Neutrophil (primary cell): ENCODE data around the gene RAD51.
"Not testable (repeated sequence)": the region's sequence is repeated elsewhere in the genome, so short reads cannot be mapped to it uniquely, and the experiment has no call there.

Source experiments
- H3K27ac ChIP-seq: fragments of 200-600 bp; sonication (generic); 2 replicates; pipeline ENCODE4 v1.5.1; 2016; ENCODE audit warnings: mild to moderate bottlenecking, moderate library complexity
- H3K27me3 ChIP-seq: fragments of 200-600 bp; sonication (generic); 2 replicates; pipeline ENCODE4 v1.6.0; 2016; ENCODE audit warnings: mild to moderate bottlenecking
- H3K36me3 ChIP-seq: fragments of 200-600 bp; sonication (generic); 2 replicates; pipeline ENCODE4 v1.5.1; 2017
- H3K4me1 ChIP-seq, 2 experiments: fragments of 200-600 bp in 1 of 2; sonication (generic) in 1 of 2; 1 replicate in 1 of 2; 2 replicates in 1 of 2; pipeline versions ENCODE4 v1.5.1 to v1.6.1; 2013 to 2016; ENCODE audit warnings: low read depth in 1 of 2, low read length in 1 of 2, mild to moderate bottlenecking in 1 of 2, moderate library complexity in 1 of 2; ENCODE audit not compliant: control insufficient read depth in 1 of 2, insufficient read depth in 1 of 2
- H3K4me3 ChIP-seq, 2 experiments: fragments of 200-600 bp in 1 of 2; sonication (generic) in 1 of 2; 1 replicate in 1 of 2; 2 replicates in 1 of 2; pipeline ENCODE4 v1.5.1; 2013 to 2016; ENCODE audit warnings: low read depth in 1 of 2, low read length in 1 of 2, mild to moderate bottlenecking in 1 of 2, moderate library complexity in 1 of 2
- H3K9me3 ChIP-seq: fragments of 200-600 bp; sonication (generic); 2 replicates; pipeline ENCODE4 v1.5.1; 2016
- CTCF ChIP-seq: fragments of 200-600 bp; sonication (generic); IDR thresholded peaks from 2 replicates; pipeline ENCODE4 v1.5.1; 2016; ENCODE audit warnings: antibody characterized with exemption

The RAD51 gene

GRCh38 chr15:40694688-40695468 lies at the start of gene RAD51:
TSS of gene RAD51 (plus strand) at chr15:40695174. CDS start at chr15:40698759, 3,585 bp downstream.
- Histone ChIP-seq H3K27me3 (no peaks in the 10 kb centered on the region), H3K36me3 (peaks cover 4% of the 10 kb centered on the region), H3K9me3 (no peaks in the 10 kb centered on the region), H3K27ac (peak within 1 kb of the TSS; percentile 94), H3K4me1 (peaks cover 20 to 22% of the 10 kb centered on the region in 2 experiments), H3K4me3 (peak within 1 kb of the TSS; percentile 87 to 99)
- TF ChIP-seq CTCF = no peak

DNA sequence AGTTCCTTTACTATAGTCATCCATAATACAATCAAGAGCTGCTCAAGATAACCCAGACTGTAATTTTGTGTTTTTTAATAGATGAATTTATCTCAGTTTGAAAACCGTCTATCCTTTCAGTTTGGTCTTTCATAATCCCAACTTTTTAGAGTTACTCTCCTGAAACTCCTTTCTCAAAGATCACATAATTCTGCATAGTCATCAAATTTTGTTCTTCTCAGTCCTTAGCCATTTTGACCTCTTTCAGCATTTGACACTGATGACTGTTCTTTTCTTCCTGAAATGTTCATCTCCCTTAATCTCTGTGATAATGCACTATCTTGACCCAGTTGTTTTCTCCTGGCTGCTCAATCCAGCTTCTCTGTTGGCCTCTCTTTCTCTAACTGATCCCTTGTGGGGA lies 47.5 kb upstream of the RAD51 start:
- no peaks in the 10 kb centered on the region for H3K27me3 ChIP-seq
- no peaks in the 10 kb centered on the region for H3K9me3 ChIP-seq
- no peak for TF ChIP-seq CTCF
- H3K27ac ChIP-seq = no peak overlapping the region
- H3K36me3 ChIP-seq = peaks cover 71% of the 10 kb centered on the region
- no peak overlapping the region for H3K4me3 ChIP-seq
- H3K4me1 ChIP-seq = no peaks in the 10 kb centered on the region

- no peaks in the 10 kb centered on the region for H3K9me3 ChIP-seq
- no peak for TF ChIP-seq CTCF
- no peak overlapping the region for H3K4me3 ChIP-seq
- H3K27ac ChIP-seq = no peak overlapping the region
- H3K27me3 ChIP-seq = no peaks in the 10 kb centered on the region
- peaks cover 67% of the 10 kb centered on the region for H3K36me3 ChIP-seq
- no peaks in the 10 kb centered on the region for H3K4me1 ChIP-seq
Observed at GRCh38 chr15:40650479-40650878, 44.5 kb upstream of the RAD51 start.

DNA sequence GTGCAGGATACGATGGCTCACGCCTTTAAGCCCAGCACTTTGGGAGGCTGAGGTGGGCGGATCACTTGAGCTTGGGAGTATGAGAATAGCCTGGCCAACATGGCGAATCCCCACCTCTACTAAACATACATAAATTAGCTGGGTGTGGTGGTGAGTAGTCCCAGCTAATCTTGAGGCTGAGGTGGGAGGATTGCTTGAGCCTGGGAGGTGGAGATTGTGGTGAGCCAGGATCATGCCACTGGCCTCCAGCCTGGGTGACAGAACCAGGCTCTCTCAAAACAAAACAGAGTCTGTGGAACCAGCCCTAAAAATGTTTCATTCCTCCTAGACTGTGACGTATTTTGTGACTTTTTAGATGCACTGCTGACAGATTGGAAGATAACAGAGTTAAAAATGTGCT lies 34.3 kb upstream of the RAD51 start:
- no peaks in the 10 kb centered on the region for H3K4me1 ChIP-seq
- no peaks in the 10 kb centered on the region for H3K9me3 ChIP-seq
- peaks cover 76% of the 10 kb centered on the region for H3K36me3 ChIP-seq
- no peak overlapping the region for H3K4me3 ChIP-seq
- no peak for TF ChIP-seq CTCF
- no peaks in the 10 kb centered on the region for H3K27me3 ChIP-seq
- no peak overlapping the region for H3K27ac ChIP-seq

- Histone ChIP-seq H3K27ac (no peak overlapping the region), H3K4me1 (no peaks in the 10 kb centered on the region), H3K4me3 (no peak overlapping the region), H3K27me3 (no peaks in the 10 kb centered on the region), H3K9me3 (no peaks in the 10 kb centered on the region), H3K36me3 (peaks cover 54% of the 10 kb centered on the region)
- TF ChIP-seq CTCF = no peak
Observed at GRCh38 chr15:40664909-40665308, 30.1 kb upstream of the RAD51 start.

- H3K4me1 ChIP-seq, H3K36me3 ChIP-seq, H3K27ac ChIP-seq, H3K27me3 ChIP-seq, H3K4me3 ChIP-seq, H3K9me3 ChIP-seq: not testable (repeated sequence)
Observed at GRCh38 chr15:40676290-40676689, 18.7 kb upstream of the RAD51 start.

GRCh38 chr15:40676906-40677305 lies 18.1 kb upstream of the RAD51 start:
- H3K27ac ChIP-seq, H3K27me3 ChIP-seq, H3K9me3 ChIP-seq, H3K4me3 ChIP-seq, H3K4me1 ChIP-seq, H3K36me3 ChIP-seq: not testable (repeated sequence)
